Testis (tissue), 2 donors: ENCODE measurements around the gene MPRIP.

Source experiments
- CTCF ChIP-seq, 3 experiments: fragments of 450-650 bp in 2 of 3; fragments of 200-600 bp in 1 of 3; sonication (generic) in 1 of 3; IDR thresholded peaks; one replicate each; pipeline ENCODE4 v1.5.1; 2016 to 2019; ENCODE audit warnings: antibody characterized with exemption in 3 of 3, mild to moderate bottlenecking in 2 of 3, moderate library complexity in 1 of 3
- POLR2A ChIP-seq: fragments of 450-650 bp; IDR thresholded peaks from one replicate; pipeline ENCODE4 v1.6.1; 2017; ENCODE audit warnings: antibody characterized with exemption, mild to moderate bottlenecking, moderate library complexity

DNA sequence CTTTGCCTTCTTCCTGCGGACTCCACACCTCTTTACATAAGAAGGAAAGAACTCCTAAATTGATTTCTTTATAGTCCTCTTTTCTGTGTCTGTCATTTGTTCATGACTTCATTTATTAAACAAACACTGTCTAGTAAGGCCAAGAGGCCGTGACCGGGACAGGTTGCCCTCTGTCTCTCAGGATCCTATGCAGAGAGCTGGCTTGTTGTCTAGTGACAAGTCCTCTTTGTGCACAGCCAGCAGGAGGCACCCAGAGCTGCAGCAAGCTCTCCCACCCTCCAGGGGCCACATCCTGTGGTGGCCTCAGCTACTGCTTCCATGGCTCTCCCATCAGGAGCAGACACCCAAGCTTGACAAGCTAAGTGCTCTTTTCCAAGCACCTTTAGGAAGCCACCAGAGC is 113.3 kb downstream of the MPRIP start:
- no peak for TF ChIP-seq CTCF (IDR thresholded peaks at IDR 0.05)
- no peak for TF ChIP-seq POLR2A
